Posterior cingulate gyrus (tissue), 11 donors: ENCODE results near the gene CDH4.
A peak's percentile ranks its signal among the peaks of the same experiment; 100 is the strongest.

Experiments used
- DNase-seq, 10 donors: peaks; one replicate each; pipeline versions ENCODE4 v3.0.0 to v3.0.0-alpha.2; 2020 to 2021; ENCODE audit warnings: mixed read lengths in 3 of 10
- intact Hi-C: fragments of 100-400 bp; cut with DNase I; formaldehyde crosslinking; loops from one replicate; pipeline ENCODE4 v1.15.1; 2023

The CDH4 gene

DNA sequence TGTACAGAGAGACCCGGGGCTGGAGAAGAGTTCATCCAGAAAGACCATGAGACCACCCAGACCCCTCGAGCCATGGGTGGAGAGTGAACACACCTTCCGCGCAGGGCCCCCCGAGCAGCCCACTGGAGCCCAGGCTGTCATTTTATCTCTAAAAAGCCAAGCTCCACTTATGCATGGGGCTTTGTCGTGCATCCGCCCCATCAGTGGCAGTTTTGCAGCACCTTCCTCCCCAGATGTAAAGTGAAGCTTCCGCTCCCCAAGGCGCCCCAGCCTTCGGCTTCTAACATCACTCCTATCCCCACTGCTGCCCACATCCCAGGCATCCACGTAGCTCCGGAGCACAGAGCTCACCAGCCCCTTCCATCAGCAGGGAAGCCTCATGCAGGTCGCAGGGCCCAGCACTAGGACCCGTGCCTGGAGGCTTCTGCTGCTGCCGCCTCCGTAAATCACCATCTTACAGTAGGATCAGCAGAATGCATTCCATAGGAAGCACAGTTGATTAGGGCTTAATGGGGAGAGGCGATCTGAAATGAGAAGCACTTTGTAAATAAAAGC, 512.5 kb downstream of the CDH4 start:
- intact Hi-C loops, result no loop called here
- peak in 3 of 10 donors; percentile 5 to 72 (median 48) for DNase-seq

DNA sequence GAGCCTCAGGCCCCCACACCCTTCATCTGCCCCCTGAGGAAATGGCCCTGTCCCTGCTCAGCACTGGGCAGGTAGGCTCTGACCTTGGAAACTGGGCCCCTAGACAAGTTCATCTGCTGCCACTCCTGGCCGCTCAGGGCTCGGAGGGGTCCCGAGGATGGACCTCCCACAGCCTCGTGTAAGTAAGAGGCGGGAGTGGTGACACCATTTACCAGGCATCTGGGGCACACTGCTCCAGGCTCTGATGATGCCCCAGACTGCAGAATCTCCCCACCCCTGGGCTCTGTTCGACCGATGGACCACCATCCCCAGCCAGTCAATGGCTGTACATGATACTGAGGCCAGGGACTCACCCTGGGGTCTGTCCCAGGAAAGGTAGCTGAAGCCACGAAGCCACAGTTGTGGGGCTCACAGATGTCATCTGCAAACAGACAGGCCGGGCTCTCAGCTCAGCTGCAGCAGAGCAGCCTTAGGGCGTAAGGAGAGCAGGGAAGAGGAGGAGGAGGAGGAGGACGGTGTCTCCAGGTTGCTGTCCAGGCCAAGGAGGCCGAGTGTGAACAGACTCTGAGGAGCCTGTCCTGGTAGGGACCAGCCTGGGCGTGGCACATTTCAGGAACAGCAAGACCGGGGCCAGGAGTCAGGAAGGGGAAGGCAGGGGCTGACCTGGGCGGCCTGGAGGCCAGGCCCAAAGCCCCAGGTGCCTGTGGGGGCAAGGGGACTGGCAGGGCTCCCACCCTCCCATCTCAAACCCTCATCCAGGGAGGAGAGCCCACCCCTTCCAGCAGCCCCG, 513.2 kb downstream of the CDH4 start:
- peak in 4 of 10 donors; percentile 11 to 72 (median 54) for DNase-seq
- intact Hi-C loops, result no loop called here

DNA sequence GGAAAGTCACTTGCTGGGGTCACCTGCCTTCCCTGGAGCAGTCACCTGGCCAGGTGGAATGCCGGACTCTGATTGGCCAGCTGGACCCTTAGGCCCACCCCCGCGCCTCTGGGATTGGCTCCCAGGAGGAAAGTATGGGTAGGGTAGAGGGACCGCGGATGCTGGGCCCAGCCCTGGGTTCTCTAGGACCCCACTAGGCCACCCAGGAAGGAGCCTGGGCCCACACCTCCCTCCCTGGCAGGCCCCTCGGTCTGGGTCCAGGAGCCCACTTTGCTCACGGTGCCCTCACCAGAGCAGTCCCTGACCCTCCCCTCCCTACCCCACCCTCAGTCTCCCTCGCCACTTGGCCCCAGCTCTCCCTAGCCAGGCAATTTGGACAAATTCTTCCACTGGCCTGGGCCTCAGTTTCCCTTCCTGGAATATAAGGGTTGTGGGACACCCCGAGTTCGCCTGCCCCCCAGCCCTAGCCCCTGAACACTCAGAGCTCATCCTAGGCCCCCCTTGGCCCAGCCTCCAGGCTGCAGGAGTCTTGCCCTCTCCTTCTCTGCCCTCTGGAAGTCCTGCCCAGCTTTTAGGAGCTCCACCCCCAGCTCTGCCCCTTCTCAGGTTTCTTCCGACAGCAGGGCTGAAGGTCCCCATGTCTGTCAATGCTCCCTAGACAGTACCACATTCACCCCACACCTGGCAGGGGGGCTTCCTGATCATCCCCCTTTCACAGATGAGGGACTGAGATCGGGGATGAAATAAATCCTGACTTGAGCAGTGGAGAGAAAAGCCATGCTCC, 514.0 kb downstream of the CDH4 start:
- intact Hi-C loops, result no loop called here
- DNase-seq, result peak in 4 of 10 donors; percentile 1 to 67 (median 62)

DNA sequence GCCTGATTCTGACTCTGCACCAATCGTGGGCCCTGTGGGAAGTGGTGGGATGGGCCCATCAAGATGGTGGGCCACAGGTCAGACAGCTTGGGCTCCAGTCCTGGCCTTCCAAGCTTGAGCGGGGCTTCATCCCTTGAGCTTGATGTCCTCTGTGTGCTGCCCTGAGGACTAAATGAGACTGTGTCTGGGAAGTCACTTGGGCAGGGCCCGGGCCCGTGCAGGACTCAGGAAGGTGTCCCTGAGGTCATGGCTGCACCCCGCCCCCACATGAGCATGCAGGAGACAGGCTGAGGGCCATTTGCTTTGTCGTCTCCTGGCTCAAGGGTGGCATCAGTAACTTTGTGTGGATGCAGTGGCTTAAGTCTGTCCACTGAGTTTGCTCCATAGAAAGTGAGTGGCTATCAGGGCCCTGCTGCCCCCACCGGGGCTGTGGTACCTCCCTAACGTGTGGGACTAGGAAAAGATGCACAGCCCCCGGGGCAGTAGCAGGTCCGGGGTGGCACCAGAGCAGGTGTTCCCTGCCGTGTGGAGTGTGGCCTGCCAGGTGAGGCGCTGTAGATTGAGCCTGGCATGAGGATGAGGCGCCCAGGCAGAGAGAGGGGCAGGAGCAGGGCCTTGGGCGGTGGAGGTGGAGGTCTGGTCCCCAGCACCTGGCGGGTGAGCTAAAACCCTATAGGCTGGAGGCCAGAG, 515.0 kb downstream of the CDH4 start:
- intact Hi-C loops, result no loop called here
- DNase-seq, result peak in 4 of 10 donors; percentile 7 to 72 (median 48)

- intact Hi-C loops, result no loop called here
- DNase-seq, result peak in 4 of 10 donors; percentile 9 to 72 (median 62)
Observed at GRCh38 chr20:61767761-61768494, 515.9 kb downstream of the CDH4 start.

- intact Hi-C loops, result no loop called here
- DNase-seq, result peak in 3 of 10 donors; percentile 11 to 70 (median 56)
Observed at GRCh38 chr20:61768571-61769285, 516.7 kb downstream of the CDH4 start.

DNA sequence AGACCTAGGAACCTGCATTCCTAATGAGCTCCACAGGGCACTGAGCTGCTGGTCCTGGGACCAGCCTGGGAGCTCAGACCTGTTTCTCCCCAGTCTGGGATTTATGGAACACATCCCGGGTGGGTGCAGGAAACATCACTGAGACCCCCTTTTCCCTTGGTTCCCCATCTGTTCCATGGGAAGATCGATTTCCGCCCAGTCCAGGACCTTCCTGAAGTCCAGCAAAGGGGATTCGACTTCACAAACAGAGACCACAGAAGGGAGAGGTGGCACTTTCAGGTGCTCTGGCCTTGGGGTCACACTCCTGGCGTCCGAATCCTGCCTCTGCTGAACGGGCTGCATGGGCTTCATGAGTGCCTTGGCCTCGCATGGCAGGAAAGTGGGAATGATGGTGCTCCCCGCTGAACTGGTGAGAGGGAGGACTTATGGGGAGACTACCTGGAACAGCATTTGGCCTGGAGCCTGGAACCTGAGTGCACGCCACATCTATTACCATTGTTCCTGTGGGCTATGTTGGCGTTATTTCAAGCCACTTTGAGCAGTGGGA, 517.3 kb downstream of the CDH4 start:
- intact Hi-C loops, result no loop called here

DNA sequence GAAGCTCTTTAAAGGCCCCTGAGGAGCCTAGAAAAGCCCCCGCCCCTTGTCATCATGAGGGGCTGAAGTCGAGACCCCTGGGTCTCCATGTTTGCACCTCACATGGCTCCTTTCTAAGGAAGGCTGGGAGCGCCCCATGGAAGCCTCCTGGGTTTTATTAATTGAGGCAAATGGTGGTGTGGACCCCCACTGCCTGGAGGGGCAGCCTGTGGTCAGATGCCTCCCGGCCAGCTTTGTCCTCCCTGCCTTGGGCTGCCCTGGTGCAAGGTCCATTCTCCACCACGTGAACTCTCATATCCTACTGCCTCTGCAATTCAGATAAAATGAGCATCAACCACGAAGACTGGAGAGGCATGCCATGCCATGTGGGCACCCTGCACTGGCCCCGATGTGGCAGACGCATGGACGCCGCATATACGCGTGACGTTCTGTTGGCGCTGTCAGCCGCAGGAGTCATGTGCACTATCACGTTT, 518.1 kb downstream of the CDH4 start:
- DNase-seq, result peak in 2 of 10 donors; percentile 11 to 57
- intact Hi-C loops, result no loop called here

More for the DNA sequence above, 517.3 kb downstream of the CDH4 start:
- peak in 2 of 10 donors; percentile 15 to 26 for DNase-seq

DNA sequence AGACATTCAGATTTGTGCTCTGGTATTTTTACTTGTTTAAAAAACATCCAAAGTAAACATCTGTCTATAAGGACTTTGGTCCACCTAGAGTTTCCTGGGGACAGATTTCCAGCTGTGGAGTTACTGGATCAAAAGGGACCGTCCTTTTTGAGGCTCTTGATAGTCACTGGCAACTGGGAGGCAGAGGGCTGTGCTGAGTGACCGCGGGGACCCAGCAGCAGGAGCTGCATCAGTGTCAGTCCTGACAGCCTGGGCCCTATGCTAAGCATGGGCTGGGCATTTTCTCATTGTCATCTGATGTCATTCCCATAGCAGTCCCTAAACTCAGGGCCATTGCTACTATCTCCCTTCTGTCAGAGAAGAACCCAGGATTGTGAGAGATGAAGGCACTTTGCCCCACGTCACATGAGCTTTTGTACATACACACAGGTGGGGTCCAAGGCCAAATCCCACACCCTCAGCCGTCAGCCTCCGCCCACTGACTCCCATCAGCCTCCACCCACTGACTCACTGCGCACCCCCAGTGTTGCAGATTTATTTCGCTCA, 519.8 kb downstream of the CDH4 start:
- intact Hi-C loops, result no loop called here
- DNase-seq, result peak in 3 of 10 donors; percentile 3 to 52 (median 39)

GRCh38 chr20:61772828-61773631, 521.0 kb downstream of the CDH4 start:
- intact Hi-C loops, result no loop called here
- DNase-seq, result peak in 2 of 10 donors; percentile 67 to 85

- peak in 2 of 10 donors; percentile 40 to 52 for DNase-seq
- intact Hi-C loops, result no loop called here
Observed at GRCh38 chr20:61773926-61774587, 522.0 kb downstream of the CDH4 start.

- intact Hi-C loops, result no loop called here
- peak in 1 of 10 donors; percentile 39 for DNase-seq
Observed at GRCh38 chr20:61775423-61775822, 523.4 kb downstream of the CDH4 start.

DNA sequence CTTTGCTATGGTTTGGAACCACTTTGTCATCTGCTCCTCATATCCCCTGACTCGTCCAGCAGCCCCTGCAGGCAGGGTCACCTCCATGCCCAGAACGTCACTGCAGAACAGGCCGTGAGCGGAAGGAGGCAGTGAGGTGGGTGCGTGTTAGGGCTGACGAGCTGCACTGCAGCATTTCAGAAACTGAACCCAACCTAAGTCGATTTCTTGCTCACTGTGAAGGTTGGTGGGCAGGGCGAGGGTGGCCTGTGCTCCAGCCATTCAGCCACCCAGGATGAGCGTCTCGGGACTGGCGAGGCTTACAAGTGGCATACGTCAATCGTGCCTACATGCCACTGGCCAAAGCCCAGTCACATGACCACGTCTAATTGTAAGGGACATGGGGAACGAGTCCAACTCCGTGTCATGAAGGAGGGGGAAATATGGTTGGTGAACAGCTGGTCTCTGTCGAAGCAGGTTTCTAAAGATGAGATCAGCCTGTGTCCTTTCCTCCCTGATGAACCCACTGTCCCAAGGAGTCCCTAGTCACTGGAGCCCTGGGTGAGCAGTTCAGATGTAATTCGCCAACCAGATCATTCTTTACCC, 524.5 kb downstream of the CDH4 start:
- intact Hi-C loops, result no loop called here
- DNase-seq, result peak in 3 of 10 donors; percentile 41 to 75 (median 64)

DNA sequence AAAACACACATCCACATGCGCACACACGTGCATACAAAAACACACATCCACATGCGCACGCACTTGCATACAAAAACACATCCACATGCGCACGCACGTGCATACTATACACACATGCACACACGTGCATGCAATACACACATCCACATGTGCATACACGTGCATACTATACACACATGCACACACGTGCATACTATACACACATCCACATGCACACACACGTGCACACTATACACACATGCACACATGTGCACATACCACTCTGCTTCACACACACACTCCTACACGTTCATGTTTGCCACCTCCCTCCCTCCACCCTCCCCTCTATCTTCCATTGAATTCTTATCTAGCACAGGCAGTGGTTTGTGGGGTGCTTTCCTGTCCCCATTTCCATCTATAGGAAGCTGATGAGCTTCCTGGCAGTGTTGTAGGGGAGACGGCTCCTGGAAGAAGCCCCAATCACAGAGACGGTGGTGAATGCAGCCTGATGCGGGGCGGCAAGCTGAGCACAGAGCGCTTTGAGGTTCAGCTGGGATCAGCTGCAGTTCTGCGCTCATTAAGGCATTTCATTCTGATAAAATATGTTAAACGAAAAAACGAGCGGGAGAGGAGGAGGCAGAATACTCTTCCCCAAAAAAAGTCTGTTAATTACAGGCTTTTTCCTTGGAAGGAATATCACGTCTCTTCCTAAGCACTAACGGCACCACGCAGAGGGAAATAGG, 525.9 kb downstream of the CDH4 start:
- intact Hi-C loops, result no loop called here
- peak in 3 of 10 donors; percentile 70 to 84 (median 81) for DNase-seq

GRCh38 chr20:61778495-61778863, 526.4 kb downstream of the CDH4 start:
- intact Hi-C loops, result no loop called here
- DNase-seq, result peak in 5 of 10 donors; percentile 29 to 89 (median 66)
